Measurements from ENCODE around the gene LRRC26. TPM values are rescaled to one million over a fixed set of nuclear protein-coding genes. Genes with fewer than 3 reads are reported as not detected.

The LRRC26 gene
- total RNA-seq, 2 donors from 2014 or later: not detected

DNA sequence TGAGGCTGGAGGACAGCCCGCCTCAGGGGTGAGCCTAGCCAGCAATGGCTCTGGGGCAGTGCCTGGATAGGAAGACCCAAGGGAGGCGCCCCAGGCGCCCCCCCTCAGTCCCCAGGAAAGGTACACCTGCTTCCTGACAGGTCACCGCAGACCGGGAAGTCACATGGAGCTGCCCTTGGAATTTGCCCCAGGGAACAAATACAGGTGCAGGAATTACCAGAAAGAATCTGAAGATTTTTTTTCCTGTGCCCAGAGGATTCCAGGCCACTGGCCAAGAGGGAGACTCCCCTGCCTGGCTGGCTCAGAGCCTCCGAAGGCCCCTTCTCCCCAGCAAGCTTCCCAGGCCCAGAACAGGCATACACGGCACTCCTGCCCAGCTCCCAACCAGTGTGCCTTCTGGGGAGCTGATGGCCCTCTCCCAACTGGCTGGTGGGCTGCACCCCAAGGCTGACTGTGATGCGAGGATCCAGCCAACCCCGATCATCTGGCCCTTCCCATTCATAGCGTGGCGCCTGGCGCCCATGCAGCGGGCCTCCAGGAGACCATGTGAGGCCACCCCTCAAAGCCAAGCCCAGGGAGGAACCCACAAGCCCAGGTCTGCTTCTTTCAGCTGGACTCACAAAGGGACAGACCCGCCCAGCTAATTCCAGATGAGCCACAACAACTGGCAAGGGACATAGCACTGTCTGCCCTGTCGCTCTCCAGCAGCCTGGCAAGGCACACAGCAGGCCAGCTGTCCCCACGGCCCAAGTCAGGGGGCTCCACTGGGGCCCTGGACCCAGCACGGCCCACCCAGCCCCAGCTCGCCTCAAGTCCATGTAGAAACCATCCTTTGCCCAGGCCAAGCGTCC, 28.4 kb upstream of the LRRC26 start:
- H3K36me3 ChIP-seq: no peaks in the 10 kb centered on the region
- no peak overlapping the region for H3K4me3 ChIP-seq
- ATAC-seq (ENCODE audit: insufficient number of reproducible peaks, low FRiP score, low read depth): no peak
- DNase-seq (ENCODE audit: low spot score): no peak
- H3K27ac ChIP-seq: no peak overlapping the region
- no peaks in the 10 kb centered on the region for H3K27me3 ChIP-seq (replicated peaks; ENCODE audit: insufficient read depth)
- H3K4me1 ChIP-seq (ENCODE audit: control insufficient read depth in 1 of 2, low read depth in 2 of 2): peaks cover 19 to 49% of the 10 kb centered on the region in 2 donors
- H3K9me3 ChIP-seq: no peaks in the 10 kb centered on the region
- TF ChIP-seq, protein P1, sequence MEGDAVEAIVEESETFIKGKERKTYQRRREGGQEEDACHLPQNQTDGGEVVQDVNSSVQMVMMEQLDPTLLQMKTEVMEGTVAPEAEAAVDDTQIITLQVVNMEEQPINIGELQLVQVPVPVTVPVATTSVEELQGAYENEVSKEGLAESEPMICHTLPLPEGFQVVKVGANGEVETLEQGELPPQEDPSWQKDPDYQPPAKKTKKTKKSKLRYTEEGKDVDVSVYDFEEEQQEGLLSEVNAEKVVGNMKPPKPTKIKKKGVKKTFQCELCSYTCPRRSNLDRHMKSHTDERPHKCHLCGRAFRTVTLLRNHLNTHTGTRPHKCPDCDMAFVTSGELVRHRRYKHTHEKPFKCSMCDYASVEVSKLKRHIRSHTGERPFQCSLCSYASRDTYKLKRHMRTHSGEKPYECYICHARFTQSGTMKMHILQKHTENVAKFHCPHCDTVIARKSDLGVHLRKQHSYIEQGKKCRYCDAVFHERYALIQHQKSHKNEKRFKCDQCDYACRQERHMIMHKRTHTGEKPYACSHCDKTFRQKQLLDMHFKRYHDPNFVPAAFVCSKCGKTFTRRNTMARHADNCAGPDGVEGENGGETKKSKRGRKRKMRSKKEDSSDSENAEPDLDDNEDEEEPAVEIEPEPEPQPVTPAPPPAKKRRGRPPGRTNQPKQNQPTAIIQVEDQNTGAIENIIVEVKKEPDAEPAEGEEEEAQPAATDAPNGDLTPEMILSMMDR (IDR thresholded peaks at IDR 0.05): no peak

DNA sequence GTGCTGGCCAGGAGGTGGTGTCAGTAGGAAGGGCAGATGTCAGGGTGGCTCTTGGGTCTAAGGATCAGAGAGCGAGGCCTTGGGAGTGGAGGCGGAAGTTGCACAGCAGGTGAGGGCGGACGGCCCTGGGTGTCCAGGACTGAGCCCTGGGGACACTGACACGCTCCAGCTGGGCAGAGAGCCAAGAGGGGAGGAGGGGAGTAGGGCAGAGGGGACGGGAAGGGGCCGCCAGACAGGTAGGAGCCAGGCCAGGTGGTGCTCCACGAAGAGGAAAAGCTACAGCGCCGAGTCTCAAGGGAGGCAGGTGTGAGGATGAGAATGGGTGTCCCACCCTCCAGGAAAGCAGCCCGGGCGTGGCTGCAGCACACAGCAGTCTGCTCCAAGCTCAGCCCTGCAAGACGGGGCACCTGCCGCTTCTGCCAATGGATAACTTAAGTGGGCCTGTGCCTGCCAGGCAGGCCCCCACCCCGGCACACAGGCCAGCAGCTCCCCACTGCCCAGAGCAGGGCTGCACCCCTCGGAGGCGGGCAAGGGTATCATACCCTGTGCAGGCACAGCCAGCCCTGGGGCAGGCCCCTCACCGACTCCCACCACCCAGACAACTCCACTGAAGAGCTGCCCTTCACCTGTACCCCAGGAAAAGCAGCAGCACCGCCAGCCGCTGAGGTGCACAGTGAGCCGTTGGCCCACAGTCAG, 25.8 kb upstream of the LRRC26 start:
- peaks cover 9% of the 10 kb centered on the region for H3K36me3 ChIP-seq
- no peaks in the 10 kb centered on the region for H3K27me3 ChIP-seq (replicated peaks; ENCODE audit: insufficient read depth)
- DNase-seq (ENCODE audit: low spot score) (no peak), ATAC-seq (ENCODE audit: insufficient number of reproducible peaks, low FRiP score, low read depth) (no peak)
- no peak overlapping the region for H3K4me3 ChIP-seq
- no peak overlapping the region for H3K27ac ChIP-seq
- TF ChIP-seq, protein P1 (IDR thresholded peaks at IDR 0.05): no peak
- peaks cover 11 to 28% of the 10 kb centered on the region in 2 donors for H3K4me1 ChIP-seq (ENCODE audit: control insufficient read depth in 1 of 2, low read depth in 2 of 2)
- H3K9me3 ChIP-seq: no peaks in the 10 kb centered on the region

DNA sequence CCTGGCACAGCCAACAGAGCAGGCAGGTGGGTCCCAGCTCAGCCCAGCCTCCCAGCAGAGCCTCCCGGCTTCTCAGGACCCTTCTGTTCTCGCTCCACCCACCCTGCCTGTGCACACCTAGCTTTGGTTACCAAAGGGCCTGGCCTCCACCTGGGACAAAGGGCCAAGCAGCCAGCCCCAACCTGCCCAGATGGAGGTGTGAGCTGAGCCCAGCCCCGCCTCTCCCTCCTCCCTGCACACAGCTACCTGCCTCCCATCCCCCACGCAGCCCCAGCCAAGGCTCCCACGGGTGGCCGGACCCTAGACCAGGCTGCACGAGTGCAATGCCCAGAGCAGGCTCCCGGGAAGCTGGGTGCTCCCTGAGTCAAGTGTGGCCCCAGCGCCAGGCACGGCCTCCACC, 25.1 kb upstream of the LRRC26 start:
- H3K4me1 ChIP-seq (ENCODE audit: control insufficient read depth in 1 of 2, low read depth in 2 of 2): peaks cover 16 to 36% of the 10 kb centered on the region in 2 donors
- H3K27ac ChIP-seq: no peak overlapping the region
- H3K36me3 ChIP-seq: peaks cover 13% of the 10 kb centered on the region
- no peaks in the 10 kb centered on the region for H3K27me3 ChIP-seq (replicated peaks; ENCODE audit: insufficient read depth)
- no peaks in the 10 kb centered on the region for H3K9me3 ChIP-seq
- DNase-seq (ENCODE audit: low spot score): no peak
- ATAC-seq (ENCODE audit: insufficient number of reproducible peaks, low FRiP score, low read depth): no peak
- TF ChIP-seq, protein P1 (IDR thresholded peaks at IDR 0.05): no peak
- H3K4me3 ChIP-seq: no peak overlapping the region

DNA sequence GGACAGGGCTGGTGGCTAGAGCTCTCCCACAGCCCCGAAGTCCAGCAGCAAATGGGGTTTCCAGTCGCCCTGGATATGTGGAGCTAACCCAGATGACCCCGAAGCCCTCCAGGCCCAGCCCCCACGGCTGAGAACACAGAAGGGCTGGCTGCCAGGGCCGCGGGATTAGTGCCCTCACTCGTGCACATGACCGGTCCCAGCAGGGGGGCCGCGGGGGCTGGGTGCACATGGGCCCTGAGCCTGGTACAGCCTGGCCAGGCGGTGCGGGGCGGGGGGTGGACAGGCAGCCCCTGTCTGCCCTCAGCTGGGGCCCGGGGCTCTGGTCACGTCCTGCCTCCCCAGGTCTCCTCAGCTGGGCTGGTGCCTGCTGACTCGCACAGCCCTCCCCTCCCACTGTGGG, 24.5 kb upstream of the LRRC26 start:
- ATAC-seq (ENCODE audit: insufficient number of reproducible peaks, low FRiP score, low read depth): no peak
- DNase-seq (ENCODE audit: low spot score): no peak
- TF ChIP-seq, protein P1 (IDR thresholded peaks at IDR 0.05): no peak
- H3K36me3 ChIP-seq: peaks cover 15% of the 10 kb centered on the region
- no peak overlapping the region for H3K27ac ChIP-seq
- H3K27me3 ChIP-seq (replicated peaks; ENCODE audit: insufficient read depth): no peaks in the 10 kb centered on the region
- peaks cover 17 to 36% of the 10 kb centered on the region in 2 donors for H3K4me1 ChIP-seq (ENCODE audit: control insufficient read depth in 1 of 2, low read depth in 2 of 2)
- H3K9me3 ChIP-seq: no peaks in the 10 kb centered on the region
- H3K4me3 ChIP-seq: no peak overlapping the region

DNA sequence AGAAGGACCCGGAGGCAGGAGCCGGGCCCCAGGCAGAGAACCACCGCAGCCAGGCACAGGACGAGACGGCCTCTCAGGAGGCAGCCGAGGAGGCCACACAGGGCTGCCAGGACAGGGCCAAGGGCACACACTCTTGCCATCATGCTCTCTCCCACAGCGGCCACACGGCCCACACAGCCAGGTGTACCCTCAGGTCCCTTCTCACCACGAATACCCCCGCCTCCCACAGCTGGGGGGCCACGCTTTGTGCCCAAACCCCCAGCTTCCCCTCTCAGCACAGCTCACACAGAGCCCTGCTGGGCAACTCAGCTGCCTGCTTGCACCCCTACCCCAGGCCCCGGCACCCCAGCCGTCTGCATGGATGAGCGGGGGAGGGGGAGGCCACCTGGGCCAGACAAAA, 23.9 kb upstream of the LRRC26 start:
- H3K36me3 ChIP-seq: peaks cover 15% of the 10 kb centered on the region
- ATAC-seq (ENCODE audit: insufficient number of reproducible peaks, low FRiP score, low read depth) (no peak), DNase-seq (ENCODE audit: low spot score) (no peak)
- peaks cover 13 to 32% of the 10 kb centered on the region in 2 donors for H3K4me1 ChIP-seq (ENCODE audit: control insufficient read depth in 1 of 2, low read depth in 2 of 2)
- H3K4me3 ChIP-seq: no peak overlapping the region
- no peak overlapping the region for H3K27ac ChIP-seq
- H3K27me3 ChIP-seq (replicated peaks; ENCODE audit: insufficient read depth): no peaks in the 10 kb centered on the region
- TF ChIP-seq, protein P1 (IDR thresholded peaks at IDR 0.05): no peak
- H3K9me3 ChIP-seq: no peaks in the 10 kb centered on the region

Data from thoracic aorta (tissue), 2 donors.